SJCRH30 (cell line): ENCODE data around the gene CLTB. TPM values are rescaled to one million over a fixed set of nuclear protein-coding genes. Genes with fewer than 3 reads are reported as not detected.

Experiments used
- DNase-seq, 2 experiments: peaks; one replicate each; pipeline ENCODE4 v3.0.0-alpha.2; 2015 to 2020
- H3K27ac ChIP-seq: fragments of 250-450 bp; sonication (Bioruptor Pico); 2 replicates; pipeline ENCODE4 v1.5.1; 2020; ENCODE audit warnings: mild to moderate bottlenecking, moderate library complexity
- H3K27me3 ChIP-seq: fragments of 250-450 bp; sonication (Bioruptor Pico); 2 replicates; pipeline ENCODE4 v1.5.1; 2020; ENCODE audit warnings: mild to moderate bottlenecking, moderate library complexity
- H3K36me3 ChIP-seq: fragments of 250-450 bp; sonication (Bioruptor Pico); 2 replicates; pipeline ENCODE4 v1.5.1; 2020; ENCODE audit warnings: mild to moderate bottlenecking, moderate library complexity
- H3K4me1 ChIP-seq: fragments of 250-450 bp; sonication (Bioruptor Pico); 2 replicates; pipeline ENCODE4 v1.5.1; 2020; ENCODE audit warnings: mild to moderate bottlenecking, moderate library complexity
- H3K4me3 ChIP-seq: fragments of 250-450 bp; sonication (Bioruptor Pico); 2 replicates; pipeline ENCODE4 v1.5.1; 2020; ENCODE audit warnings: mild to moderate bottlenecking, moderate library complexity
- H3K9me3 ChIP-seq: fragments of 250-450 bp; sonication (Bioruptor Pico); replicated peaks from 2 replicates; pipeline ENCODE4 v1.5.1; 2020; ENCODE audit warnings: mild to moderate bottlenecking, moderate library complexity
- total RNA-seq: library from RNA; depleted of rRNA; stranded (reverse); fragments of >200 nt; shearing (Covaris generic); gene quantifications from 2 replicates; pipeline ENCODE4 v1.2.3, GENCODE V29; 2014

Gene CLTB
- total RNA-seq, 1 experiment from 2014 or later, result 29.6 TPM

GRCh38 chr5:176441921-176442323, 25.6 kb upstream of the CLTB start:
- no peak overlapping the region for H3K4me3 ChIP-seq
- H3K9me3 ChIP-seq, result no peaks in the 10 kb centered on the region
- H3K4me1 ChIP-seq, result peaks cover 4% of the 10 kb centered on the region; the same call in 1 of the 2 replicates
- no peaks in the 10 kb centered on the region for H3K36me3 ChIP-seq
- no peak overlapping the region for H3K27ac ChIP-seq
- DNase-seq, result no peak
- no peaks in the 10 kb centered on the region; the same call in 1 of the 2 replicates for H3K27me3 ChIP-seq

DNA sequence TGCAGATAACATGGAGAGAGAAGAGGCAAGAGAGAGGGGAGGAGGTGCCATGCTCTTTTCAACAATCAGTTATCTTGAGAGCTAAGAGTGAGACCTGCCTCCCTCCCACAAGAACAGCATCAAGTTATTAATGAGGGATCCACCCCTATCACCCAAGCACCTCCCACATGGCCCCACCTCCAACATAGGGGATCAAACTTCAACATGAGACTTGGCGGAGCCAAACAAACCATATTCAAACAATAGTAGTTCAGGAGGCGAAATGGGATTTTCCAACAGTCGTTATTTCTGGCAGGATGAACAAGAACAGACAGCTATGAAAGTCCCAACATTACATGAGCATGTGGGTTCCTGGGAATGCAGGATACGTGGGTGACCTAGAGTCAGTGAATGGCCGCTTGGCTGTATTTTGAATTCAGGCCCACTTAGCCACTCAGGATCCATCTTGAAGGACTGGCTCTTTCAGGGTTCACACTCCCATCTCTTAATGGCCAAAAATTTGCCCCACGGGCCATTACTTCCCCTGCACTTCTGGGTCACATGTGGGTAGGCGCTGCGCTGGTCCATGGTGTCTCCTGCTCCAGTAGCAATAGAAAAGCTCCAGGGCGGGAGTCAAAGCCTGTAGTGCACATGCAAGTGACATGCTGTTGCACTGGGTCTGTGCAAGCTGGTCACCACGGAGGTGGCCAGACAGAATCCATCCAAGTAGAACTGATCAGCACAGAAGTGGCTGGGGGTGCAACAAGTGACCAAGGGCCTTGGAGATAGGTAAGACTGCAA, 24.8 kb upstream of the CLTB start:
- no peak overlapping the region for H3K27ac ChIP-seq
- no peak for DNase-seq
- H3K27me3 ChIP-seq, result no peaks in the 10 kb centered on the region; the same call in 1 of the 2 replicates
- H3K9me3 ChIP-seq, result no peaks in the 10 kb centered on the region
- peaks cover 4% of the 10 kb centered on the region; the same call in 1 of the 2 replicates for H3K4me1 ChIP-seq
- no peak overlapping the region for H3K4me3 ChIP-seq
- no peaks in the 10 kb centered on the region for H3K36me3 ChIP-seq

DNA sequence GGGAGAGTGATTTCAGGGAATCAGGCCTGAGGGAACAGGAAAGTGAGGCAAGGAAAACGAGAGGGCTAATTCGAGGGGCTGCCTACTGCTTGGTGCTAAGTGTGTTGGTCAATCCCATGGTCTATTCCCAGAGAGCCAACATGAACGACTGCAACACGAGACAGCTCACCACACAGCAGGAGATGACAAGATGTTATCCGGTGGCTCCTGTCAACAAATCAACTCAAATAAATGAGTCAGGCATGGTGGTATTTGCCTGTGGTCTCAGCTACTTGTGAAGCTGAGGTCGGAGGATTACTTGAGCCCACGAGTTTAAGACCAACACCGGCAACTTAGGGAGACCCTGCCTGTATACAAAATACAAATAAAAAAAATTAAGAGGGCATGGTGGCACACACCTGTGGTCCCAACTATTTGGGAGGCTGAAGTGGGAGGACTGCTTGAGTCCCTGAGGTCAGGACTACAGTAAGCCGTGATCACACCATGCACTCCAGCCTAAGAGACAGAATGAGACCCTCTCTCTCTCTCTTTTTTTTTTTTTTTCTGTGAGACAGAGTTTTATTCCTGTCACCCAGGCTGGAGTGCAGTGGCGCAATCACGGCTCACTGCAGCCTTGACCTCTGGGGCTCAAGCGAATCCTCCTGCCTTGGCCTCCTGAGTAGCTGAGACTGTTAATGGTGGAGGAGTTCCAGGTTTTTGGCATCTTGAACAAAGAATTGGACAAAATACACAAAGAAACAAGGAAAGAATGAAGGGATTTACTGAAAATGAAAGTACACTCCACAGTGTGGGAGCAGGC, 22.8 kb upstream of the CLTB start:
- H3K4me3 ChIP-seq, result no peak overlapping the region
- no peaks in the 10 kb centered on the region; the same call in 1 of the 2 replicates for H3K27me3 ChIP-seq
- peak; percentile 30 to 32 for DNase-seq
- H3K4me1 ChIP-seq, result peaks cover 4% of the 10 kb centered on the region; the same call in 1 of the 2 replicates
- no peaks in the 10 kb centered on the region for H3K36me3 ChIP-seq
- H3K27ac ChIP-seq, result no peak overlapping the region
- no peaks in the 10 kb centered on the region for H3K9me3 ChIP-seq

DNA sequence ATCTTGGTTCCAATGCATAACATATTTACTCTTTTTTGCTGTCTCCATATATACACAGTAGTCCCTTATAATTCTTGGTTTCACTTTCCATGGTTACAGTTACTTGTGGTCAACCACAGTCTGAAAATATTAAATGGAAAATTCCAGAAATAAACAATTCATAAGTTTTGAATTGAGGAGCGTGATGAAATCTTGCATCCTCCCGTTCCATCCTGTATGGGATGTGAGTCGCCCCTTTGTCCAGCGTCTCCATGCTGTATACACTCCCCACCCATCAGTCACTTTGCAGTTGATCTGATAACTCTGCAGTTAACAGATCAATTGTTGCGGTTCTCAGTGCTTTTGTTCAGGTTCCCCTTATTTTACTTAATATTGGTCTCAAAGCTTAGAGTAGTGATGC, 20.3 kb upstream of the CLTB start:
- no peaks in the 10 kb centered on the region for H3K9me3 ChIP-seq
- H3K27me3 ChIP-seq, result no peaks in the 10 kb centered on the region; the same call in 1 of the 2 replicates
- peaks cover 4% of the 10 kb centered on the region; the same call in 1 of the 2 replicates for H3K4me1 ChIP-seq
- no peak overlapping the region for H3K27ac ChIP-seq
- DNase-seq, result no peak
- peak overlapping the region; percentile 12; the same call in 1 of the 2 replicates for H3K4me3 ChIP-seq
- no peaks in the 10 kb centered on the region for H3K36me3 ChIP-seq

DNA sequence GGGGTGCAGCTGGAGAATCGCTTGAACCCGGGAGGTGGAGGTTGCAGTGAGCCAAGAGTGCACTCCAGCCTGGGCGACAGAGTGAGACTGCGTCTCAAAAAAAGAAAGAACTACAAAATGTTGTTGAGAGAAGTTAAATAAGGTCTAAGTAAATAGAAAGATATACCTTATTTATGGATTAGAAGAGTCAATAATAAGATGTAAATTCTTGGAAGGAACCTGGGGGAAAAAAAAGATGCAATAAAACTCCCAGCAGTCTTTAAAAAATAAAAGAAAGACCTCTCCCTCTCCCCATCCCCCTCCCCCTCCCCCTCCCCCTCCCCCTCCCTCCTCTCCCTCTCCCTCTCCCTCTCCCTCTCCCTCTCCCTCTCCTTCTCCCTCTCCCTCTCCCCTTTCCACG, 16.4 kb upstream of the CLTB start:
- H3K36me3 ChIP-seq, result no peaks in the 10 kb centered on the region
- no peak overlapping the region for H3K4me3 ChIP-seq
- H3K4me1 ChIP-seq, result no peaks in the 10 kb centered on the region
- peaks cover 4% of the 10 kb centered on the region; the same call in 1 of the 2 replicates for H3K27me3 ChIP-seq
- H3K9me3 ChIP-seq, result no peaks in the 10 kb centered on the region
- H3K27ac ChIP-seq, result no peak overlapping the region
- DNase-seq, result no peak

- Histone ChIP-seq H3K36me3 (no peaks in the 10 kb centered on the region), H3K27me3 (peaks cover 4% of the 10 kb centered on the region; the same call in 1 of the 2 replicates), H3K27ac (no peak overlapping the region), H3K9me3 (0 out of 2 replicates have a peak, but pooled peaks cover 5% of the 10 kb centered on the region), H3K4me1 (no peaks in the 10 kb centered on the region), H3K4me3 (no peak overlapping the region)
- no peak for DNase-seq
Observed at GRCh38 chr5:176429972-176430371, 13.6 kb upstream of the CLTB start.

- Histone ChIP-seq H3K4me1 (no peaks in the 10 kb centered on the region), H3K9me3 (0 out of 2 replicates have a peak, but pooled peaks cover 5% of the 10 kb centered on the region), H3K27ac (no peak overlapping the region), H3K4me3 (no peak overlapping the region), H3K36me3 (no peaks in the 10 kb centered on the region), H3K27me3 (peaks cover 4% of the 10 kb centered on the region; the same call in 1 of the 2 replicates)
- no peak for DNase-seq
Observed at GRCh38 chr5:176427971-176428370, 11.6 kb upstream of the CLTB start.

- DNase-seq, result no peak
- H3K36me3 ChIP-seq, result no peaks in the 10 kb centered on the region
- no peak overlapping the region for H3K4me3 ChIP-seq
- peaks cover 4% of the 10 kb centered on the region; the same call in 1 of the 2 replicates for H3K27me3 ChIP-seq
- H3K27ac ChIP-seq, result no peak overlapping the region
- no peaks in the 10 kb centered on the region for H3K4me1 ChIP-seq
- H3K9me3 ChIP-seq, result 0 out of 2 replicates have a peak, but pooled peaks cover 8% of the 10 kb centered on the region
Observed at GRCh38 chr5:176426876-176427275, 10.5 kb upstream of the CLTB start.

DNA sequence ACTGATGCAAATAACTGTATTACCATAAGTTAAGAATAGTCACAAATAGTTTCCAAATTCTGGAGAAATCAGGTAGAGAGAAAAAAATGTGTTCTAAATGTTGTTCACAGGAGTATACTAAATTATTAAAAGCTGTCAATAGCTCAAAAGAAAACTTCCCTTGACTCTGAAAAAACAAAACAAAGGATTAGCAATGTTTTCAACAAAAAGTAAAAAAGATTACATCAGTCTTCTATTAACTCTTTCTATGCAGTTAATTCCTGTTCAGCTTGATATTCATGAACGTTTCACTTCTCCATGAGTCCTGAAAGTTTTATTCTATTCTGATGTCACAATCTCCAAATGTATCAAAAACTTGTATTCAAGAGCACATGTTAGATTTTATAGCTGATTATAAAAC, 9.5 kb upstream of the CLTB start:
- peaks cover 4% of the 10 kb centered on the region; the same call in 1 of the 2 replicates for H3K27me3 ChIP-seq
- H3K4me1 ChIP-seq, result no peaks in the 10 kb centered on the region
- no peak for DNase-seq
- H3K4me3 ChIP-seq, result no peak overlapping the region
- H3K27ac ChIP-seq, result no peak overlapping the region
- peaks cover 11% of the 10 kb centered on the region; the same call in 1 of the 2 replicates for H3K9me3 ChIP-seq
- H3K36me3 ChIP-seq, result no peaks in the 10 kb centered on the region

DNA sequence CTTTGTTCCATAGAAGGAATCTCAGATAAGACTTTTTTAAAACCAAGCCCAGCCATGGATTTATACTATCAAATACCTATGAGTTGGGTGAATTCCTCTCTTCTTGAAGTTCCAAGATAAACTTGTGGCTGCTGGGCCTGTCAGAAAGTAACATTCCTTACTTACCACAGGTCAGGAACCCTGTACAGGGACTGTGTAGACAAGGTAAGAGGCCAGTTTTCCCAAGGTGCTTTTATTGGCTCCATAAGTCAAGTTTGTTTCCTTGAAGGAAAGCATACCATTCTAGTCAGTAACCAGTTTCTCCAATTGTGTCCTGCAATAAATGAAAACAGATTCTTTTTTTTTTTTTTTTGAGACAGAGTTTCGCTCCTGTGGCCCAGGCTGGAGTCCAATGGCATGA, 8.8 kb upstream of the CLTB start:
- Histone ChIP-seq H3K27ac (no peak overlapping the region), H3K9me3 (peaks cover 11% of the 10 kb centered on the region; the same call in 1 of the 2 replicates), H3K4me3 (no peak overlapping the region), H3K36me3 (no peaks in the 10 kb centered on the region), H3K4me1 (no peaks in the 10 kb centered on the region), H3K27me3 (peaks cover 4% of the 10 kb centered on the region; the same call in 1 of the 2 replicates)
- no peak for DNase-seq

DNA sequence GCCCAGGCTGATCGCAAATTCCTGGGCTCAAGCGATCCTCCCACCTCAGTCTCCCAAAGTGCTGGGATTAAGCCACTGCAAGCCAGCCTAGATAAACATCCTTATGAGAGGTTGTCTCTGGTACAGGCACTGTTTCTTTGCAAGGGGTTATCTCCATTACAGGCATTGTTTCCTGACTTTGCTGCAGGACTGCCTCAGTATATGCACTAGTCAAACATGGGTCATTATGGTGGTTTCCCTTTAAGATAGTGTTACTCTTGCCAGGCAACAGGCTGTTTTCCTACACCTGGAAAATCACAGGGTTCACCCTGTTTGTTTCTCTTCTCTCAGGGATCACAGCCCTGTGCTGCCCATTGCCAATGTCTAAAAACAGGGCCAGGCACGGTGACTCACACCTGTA, 7.8 kb upstream of the CLTB start:
- H3K27ac ChIP-seq, result no peak overlapping the region
- no peak for DNase-seq

GRCh38 chr5:176420972-176421544, 4.7 kb upstream of the CLTB start:
- Histone ChIP-seq H3K27ac (no peak overlapping the region), H3K36me3 (no peaks in the 10 kb centered on the region)

More for the DNA sequence above, 7.8 kb upstream of the CLTB start:
- H3K27me3 ChIP-seq, result peaks cover under 1% of the 10 kb centered on the region; the same call in 1 of the 2 replicates
- no peaks in the 10 kb centered on the region for H3K36me3 ChIP-seq
- H3K9me3 ChIP-seq, result peaks cover 11% of the 10 kb centered on the region; the same call in 1 of the 2 replicates
- no peak overlapping the region for H3K4me3 ChIP-seq
- H3K4me1 ChIP-seq, result no peaks in the 10 kb centered on the region

GRCh38 chr5:176420086-176420485, 3.7 kb upstream of the CLTB start:
- H3K4me1 ChIP-seq, result no peaks in the 10 kb centered on the region
- no peak for DNase-seq
- H3K27ac ChIP-seq, result no peak overlapping the region

More at GRCh38 chr5:176420972-176421544, 4.7 kb upstream of the CLTB start:
- Histone ChIP-seq H3K4me3 (no peak overlapping the region), H3K27me3 (no peaks in the 10 kb centered on the region), H3K4me1 (no peaks in the 10 kb centered on the region), H3K9me3 (peaks cover 11% of the 10 kb centered on the region; the same call in 1 of the 2 replicates)
- DNase-seq, result no peak

GRCh38 chr5:176418251-176418650, 1.9 kb upstream of the CLTB start:
- no peaks in the 10 kb centered on the region for H3K4me1 ChIP-seq
- no peaks in the 10 kb centered on the region for H3K36me3 ChIP-seq
- DNase-seq, result no peak
- H3K27ac ChIP-seq, result no peak overlapping the region
- H3K27me3 ChIP-seq, result no peaks in the 10 kb centered on the region
- no peak overlapping the region for H3K4me3 ChIP-seq
- H3K9me3 ChIP-seq, result peaks cover 6% of the 10 kb centered on the region; the same call in 1 of the 2 replicates

More at GRCh38 chr5:176420086-176420485, 3.7 kb upstream of the CLTB start:
- H3K4me3 ChIP-seq, result no peak overlapping the region
- H3K27me3 ChIP-seq, result no peaks in the 10 kb centered on the region
- H3K36me3 ChIP-seq, result no peaks in the 10 kb centered on the region
- H3K9me3 ChIP-seq, result peaks cover 6% of the 10 kb centered on the region; the same call in 1 of the 2 replicates
